ENCODE measurements around the gene MAP3K10. TPM values are rescaled to one million over a fixed set of nuclear protein-coding genes. Genes with fewer than 3 reads are reported as not detected.
"Not testable (repeated sequence)": the region's sequence is repeated elsewhere in the genome, so short reads cannot be mapped to it uniquely, and the experiment has no call there.

MAP3K10 gene
- total RNA-seq, 2 experiments from 2014 or later, result 10.9 to 11.0 TPM

- Mint-ChIP-seq H3K27me3 (no peaks in the 10 kb centered on the region), H3K4me1 (ENCODE audit: low read depth) (peaks cover 10% of the 10 kb centered on the region), H3K9me3 (no peaks in the 10 kb centered on the region), H3K27ac (no peak overlapping the region), H3K36me3 (no peaks in the 10 kb centered on the region), H3K4me3 (no peak overlapping the region)
- ChIA-PET CTCF (no interaction called here), POLR2A (interaction anchor here (1.1 kb wide), 1 partner anchor 10 kb away, joined by 3 read pairs; no protein-coding TSS in a partner anchor)
- intact Hi-C loops (cut with micrococcal nuclease), result no loop called here
- no peak for DNase-seq
Measured at GRCh38 chr19:40154121-40154680, 37.0 kb upstream of the MAP3K10 start.

- Mint-ChIP-seq H3K36me3 (no peaks in the 10 kb centered on the region), H3K27ac (no peak overlapping the region), H3K4me3 (no peak overlapping the region), H3K27me3 (no peaks in the 10 kb centered on the region), H3K9me3 (no peaks in the 10 kb centered on the region), H3K4me1 (ENCODE audit: low read depth) (peaks cover 4% of the 10 kb centered on the region)
- peak; percentile 27 for DNase-seq
- ChIA-PET CTCF (interaction anchor here (2.8 kb wide), 1 partner anchor 16 kb away, joined by 12 read pairs; no protein-coding TSS in a partner anchor), POLR2A (no interaction called here)
- intact Hi-C loops (cut with micrococcal nuclease), result no loop called here
Measured at GRCh38 chr19:40155749-40156265, 35.4 kb upstream of the MAP3K10 start.

- DNase-seq, result no peak
- H3K27ac Mint-ChIP-seq, result no peak overlapping the region
- intact Hi-C loops (cut with micrococcal nuclease), result no loop called here
- ChIA-PET CTCF (interaction anchor here (2.8 kb wide), 1 partner anchor 17 kb away, joined by 12 read pairs; no protein-coding TSS in a partner anchor), POLR2A (interaction anchor here (0.6 kb wide), 1 partner anchor 534 kb away, joined by 4 read pairs; no protein-coding TSS in a partner anchor)
- no peaks in the 10 kb centered on the region for H3K27me3 Mint-ChIP-seq
- peaks cover 4% of the 10 kb centered on the region for H3K4me1 Mint-ChIP-seq (ENCODE audit: low read depth)
- no peaks in the 10 kb centered on the region for H3K9me3 Mint-ChIP-seq
- no peaks in the 10 kb centered on the region for H3K36me3 Mint-ChIP-seq
- H3K4me3 Mint-ChIP-seq, result no peak overlapping the region
Measured at GRCh38 chr19:40157059-40157458, 34.2 kb upstream of the MAP3K10 start.

- H3K4me1 Mint-ChIP-seq (ENCODE audit: low read depth), result peaks cover 7% of the 10 kb centered on the region
- ChIA-PET POLR2A (no interaction called here), CTCF (interaction anchor here (1.5 kb wide), 1 partner anchor 19 kb away, joined by 6 read pairs; no protein-coding TSS in a partner anchor)
- H3K36me3 Mint-ChIP-seq, result no peaks in the 10 kb centered on the region
- no peaks in the 10 kb centered on the region for H3K27me3 Mint-ChIP-seq
- no peak for DNase-seq
- intact Hi-C loops (cut with micrococcal nuclease), result no loop called here
- no peaks in the 10 kb centered on the region for H3K9me3 Mint-ChIP-seq
- H3K27ac Mint-ChIP-seq, result no peak overlapping the region
- H3K4me3 Mint-ChIP-seq, result no peak overlapping the region
Measured at GRCh38 chr19:40159744-40160143, 31.5 kb upstream of the MAP3K10 start.

GRCh38 chr19:40162104-40162503 lies 29.1 kb upstream of the MAP3K10 start:
- ChIA-PET POLR2A (no interaction called here), CTCF (interaction anchor here (1.0 kb wide), 1 partner anchor 11 kb away, joined by 4 read pairs; no protein-coding TSS in a partner anchor)
- no peak overlapping the region for H3K4me3 Mint-ChIP-seq
- no peaks in the 10 kb centered on the region for H3K36me3 Mint-ChIP-seq
- no peaks in the 10 kb centered on the region for H3K9me3 Mint-ChIP-seq
- peaks cover 8% of the 10 kb centered on the region for H3K4me1 Mint-ChIP-seq (ENCODE audit: low read depth)
- no peak for DNase-seq
- H3K27ac Mint-ChIP-seq, result no peak overlapping the region
- no peaks in the 10 kb centered on the region for H3K27me3 Mint-ChIP-seq
- intact Hi-C loops (cut with micrococcal nuclease), result no loop called here

GRCh38 chr19:40163541-40164129 lies 27.6 kb upstream of the MAP3K10 start:
- Mint-ChIP-seq H3K27ac (no peak overlapping the region), H3K9me3 (no peaks in the 10 kb centered on the region), H3K27me3 (no peaks in the 10 kb centered on the region), H3K4me3 (no peak overlapping the region), H3K4me1 (ENCODE audit: low read depth) (peaks cover 8% of the 10 kb centered on the region), H3K36me3 (no peaks in the 10 kb centered on the region)
- ChIA-PET POLR2A (no interaction called here), CTCF (interaction anchor here (0.5 to 1.4 kb wide), 3 partner anchors 20 to 57 kb away, joined by 3 to 7 read pairs (median 3); no protein-coding TSS in a partner anchor)
- intact Hi-C loops (cut with micrococcal nuclease), result loop anchor here (2.0 kb wide), 1 partner anchor 25 kb away; no protein-coding TSS in a partner anchor
- DNase-seq, result no peak

- Mint-ChIP-seq H3K4me3 (no peak overlapping the region), H3K36me3 (no peaks in the 10 kb centered on the region), H3K4me1 (ENCODE audit: low read depth) (peaks cover 8% of the 10 kb centered on the region), H3K9me3 (no peaks in the 10 kb centered on the region), H3K27me3 (no peaks in the 10 kb centered on the region), H3K27ac (no peak overlapping the region)
- peak; percentile 78 for DNase-seq
- intact Hi-C loops (cut with micrococcal nuclease), result loop anchor here (2.0 kb wide), 1 partner anchor 27 kb away; no protein-coding TSS in a partner anchor
- POLR2A ChIA-PET, result no interaction called here
- CTCF ChIA-PET, result interaction anchor here (0.8 to 1.5 kb wide), 10 partner anchors 9 to 320 kb away, joined by 3 to 30 read pairs (median 5); no protein-coding TSS in a partner anchor
Measured at GRCh38 chr19:40165362-40165937, 25.8 kb upstream of the MAP3K10 start.

- H3K4me1 Mint-ChIP-seq (ENCODE audit: low read depth); H3K4me3 Mint-ChIP-seq; DNase-seq; intact Hi-C loops (cut with micrococcal nuclease); H3K9me3 Mint-ChIP-seq; CTCF ChIA-PET; H3K36me3 Mint-ChIP-seq; H3K27ac Mint-ChIP-seq; H3K27me3 Mint-ChIP-seq: not testable (repeated sequence)
- POLR2A ChIA-PET, result interaction anchor here (0.8 kb wide), 1 partner anchor 80 kb away, joined by 3 read pairs; no protein-coding TSS in a partner anchor
Measured at GRCh38 chr19:40169482-40170302, 21.5 kb upstream of the MAP3K10 start.

- intact Hi-C loops (cut with micrococcal nuclease); DNase-seq: not testable (repeated sequence)
Measured at GRCh38 chr19:40170303-40170989, 20.8 kb upstream of the MAP3K10 start.

GRCh38 chr19:40171293-40171692 lies 19.9 kb upstream of the MAP3K10 start:
- CTCF ChIA-PET; H3K27ac Mint-ChIP-seq; H3K4me3 Mint-ChIP-seq; H3K4me1 Mint-ChIP-seq (ENCODE audit: low read depth); DNase-seq; intact Hi-C loops (cut with micrococcal nuclease); H3K36me3 Mint-ChIP-seq; POLR2A ChIA-PET; H3K27me3 Mint-ChIP-seq; H3K9me3 Mint-ChIP-seq: not testable (repeated sequence)

More at GRCh38 chr19:40170303-40170989, 20.8 kb upstream of the MAP3K10 start:
- H3K9me3 Mint-ChIP-seq; CTCF ChIA-PET; H3K36me3 Mint-ChIP-seq; H3K27me3 Mint-ChIP-seq; POLR2A ChIA-PET; H3K4me3 Mint-ChIP-seq; H3K27ac Mint-ChIP-seq; H3K4me1 Mint-ChIP-seq (ENCODE audit: low read depth): not testable (repeated sequence)

- H3K4me3 Mint-ChIP-seq, result no peak overlapping the region
- ChIA-PET POLR2A (no interaction called here), CTCF (interaction anchor here (1.5 to 2.8 kb wide), 2 partner anchors 9 to 34 kb away, joined by 6 to 8 read pairs; no protein-coding TSS in a partner anchor)
- H3K27me3 Mint-ChIP-seq, result peaks cover 4% of the 10 kb centered on the region
- no peaks in the 10 kb centered on the region for H3K36me3 Mint-ChIP-seq
- intact Hi-C loops (cut with micrococcal nuclease), result no loop called here
- no peaks in the 10 kb centered on the region for H3K9me3 Mint-ChIP-seq
- no peak overlapping the region for H3K27ac Mint-ChIP-seq
- no peaks in the 10 kb centered on the region for H3K4me1 Mint-ChIP-seq (ENCODE audit: low read depth)
- DNase-seq, result no peak
Measured at GRCh38 chr19:40174092-40174491, 17.1 kb upstream of the MAP3K10 start.
